Activated naive CD4-positive, alpha-beta T cell treated with anti-CD3 and anti-CD28 coated beads, Interleukin-2, amount 10 ng/mL, durations not matched to agents 7 days and 5 days (primary cell): ENCODE measurements around the gene DCC.

ENCODE experiments used
- CTCF ChIA-PET: fragments of 350-600 bp; sonication (Branson Sonifier 250); formaldehyde crosslinking; loops from one replicate; lab custom pipeline; 2021; ENCODE audit warnings: antibody characterized with exemption; lab: Charles Lee
- DNase-seq: peaks from one replicate; pipeline ENCODE4 v3.0.0-alpha.2; 2020
- H3K27ac Mint-ChIP-seq: one replicate; pipeline ENCODE4 v1.8.0; 2021; ENCODE audit warnings: mild to moderate bottlenecking, moderate library complexity, mixed read lengths
- H3K27me3 Mint-ChIP-seq: one replicate; pipeline ENCODE4 v1.8.0; 2021; ENCODE audit warnings: mild to moderate bottlenecking, mixed read lengths
- H3K36me3 Mint-ChIP-seq: one replicate; pipeline ENCODE4 v1.8.0; 2021; ENCODE audit warnings: mixed read lengths
- H3K4me1 Mint-ChIP-seq: one replicate; pipeline ENCODE4 v1.8.0; 2021; ENCODE audit warnings: mixed read lengths
- H3K4me3 Mint-ChIP-seq: one replicate; pipeline ENCODE4 v1.8.0; 2021; ENCODE audit warnings: mild to moderate bottlenecking, moderate library complexity, mixed read lengths
- H3K9me3 Mint-ChIP-seq: one replicate; pipeline ENCODE4 v1.8.0; 2021; ENCODE audit warnings: mixed read lengths

DCC gene

GRCh38 chr18:52936931-52937330, 596.9 kb downstream of the DCC start:
- DNase-seq: no peak
- Mint-ChIP-seq H3K4me3 (no peak overlapping the region), H3K27me3 (no peaks in the 10 kb centered on the region), H3K27ac (no peak overlapping the region), H3K4me1 (no peaks in the 10 kb centered on the region), H3K36me3 (no peaks in the 10 kb centered on the region), H3K9me3 (peaks cover 1% of the 10 kb centered on the region)
- CTCF ChIA-PET: no interaction called here

DNA sequence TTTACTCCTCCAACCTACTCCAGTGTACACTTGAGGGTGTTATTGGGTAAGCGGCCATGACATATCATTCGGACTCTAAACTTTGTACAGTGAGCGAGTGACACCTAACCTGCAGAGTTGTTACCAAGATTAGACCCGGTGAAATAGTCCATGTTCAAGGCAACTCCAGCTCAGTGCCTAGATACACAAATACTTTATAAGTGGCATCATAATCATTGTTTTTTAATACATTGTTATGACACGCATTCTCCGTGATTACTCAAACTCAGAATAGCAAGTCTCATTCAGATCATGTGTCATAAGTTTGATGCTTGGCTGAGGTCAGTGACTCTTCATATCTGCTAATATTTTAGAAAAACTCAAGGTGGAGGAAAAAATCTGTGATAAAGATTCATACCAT, 597.8 kb downstream of the DCC start:
- H3K36me3 Mint-ChIP-seq: no peaks in the 10 kb centered on the region
- no peaks in the 10 kb centered on the region for H3K27me3 Mint-ChIP-seq
- peaks cover 1% of the 10 kb centered on the region for H3K9me3 Mint-ChIP-seq
- CTCF ChIA-PET: no interaction called here
- no peak for DNase-seq
- H3K4me3 Mint-ChIP-seq: no peak overlapping the region
- H3K27ac Mint-ChIP-seq: no peak overlapping the region
- no peaks in the 10 kb centered on the region for H3K4me1 Mint-ChIP-seq

DNA sequence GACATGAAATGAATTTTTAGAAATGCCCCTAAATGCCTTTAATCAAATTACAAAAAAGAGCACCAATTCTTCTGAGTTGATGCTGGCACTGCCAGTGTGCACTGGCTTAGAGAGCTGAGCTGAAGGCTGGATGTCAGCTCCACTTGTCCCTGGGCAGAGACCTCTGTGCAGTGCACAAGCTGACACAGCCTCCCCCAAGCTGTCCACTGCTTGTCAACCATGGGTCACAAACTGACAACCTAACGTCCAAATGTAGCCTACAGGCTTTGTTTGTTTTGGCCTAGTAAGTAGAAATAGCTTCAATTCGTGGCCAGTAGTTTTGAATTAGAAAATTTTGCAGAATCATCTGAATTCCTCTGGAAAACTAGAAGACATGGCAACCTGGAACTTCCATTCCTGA, 605.6 kb downstream of the DCC start:
- H3K4me3 Mint-ChIP-seq: no peak overlapping the region
- no peak for DNase-seq
- no peaks in the 10 kb centered on the region for H3K9me3 Mint-ChIP-seq
- H3K27me3 Mint-ChIP-seq: no peaks in the 10 kb centered on the region
- CTCF ChIA-PET: no interaction called here
- no peaks in the 10 kb centered on the region for H3K4me1 Mint-ChIP-seq
- no peaks in the 10 kb centered on the region for H3K36me3 Mint-ChIP-seq
- no peak overlapping the region for H3K27ac Mint-ChIP-seq

- no peaks in the 10 kb centered on the region for H3K4me1 Mint-ChIP-seq
- H3K27ac Mint-ChIP-seq: no peak overlapping the region
- H3K9me3 Mint-ChIP-seq: peaks cover 2% of the 10 kb centered on the region
- no peaks in the 10 kb centered on the region for H3K27me3 Mint-ChIP-seq
- no peak overlapping the region for H3K4me3 Mint-ChIP-seq
- CTCF ChIA-PET: no interaction called here
- DNase-seq: no peak
- no peaks in the 10 kb centered on the region for H3K36me3 Mint-ChIP-seq
Observed at GRCh38 chr18:52948868-52949444, 609.0 kb downstream of the DCC start.

GRCh38 chr18:52950155-52950554, 610.2 kb downstream of the DCC start:
- Mint-ChIP-seq H3K27ac (no peak overlapping the region), H3K4me1 (no peaks in the 10 kb centered on the region), H3K36me3 (no peaks in the 10 kb centered on the region), H3K27me3 (no peaks in the 10 kb centered on the region), H3K9me3 (peaks cover 2% of the 10 kb centered on the region), H3K4me3 (no peak overlapping the region)
- DNase-seq: no peak
- CTCF ChIA-PET: no interaction called here

DNA sequence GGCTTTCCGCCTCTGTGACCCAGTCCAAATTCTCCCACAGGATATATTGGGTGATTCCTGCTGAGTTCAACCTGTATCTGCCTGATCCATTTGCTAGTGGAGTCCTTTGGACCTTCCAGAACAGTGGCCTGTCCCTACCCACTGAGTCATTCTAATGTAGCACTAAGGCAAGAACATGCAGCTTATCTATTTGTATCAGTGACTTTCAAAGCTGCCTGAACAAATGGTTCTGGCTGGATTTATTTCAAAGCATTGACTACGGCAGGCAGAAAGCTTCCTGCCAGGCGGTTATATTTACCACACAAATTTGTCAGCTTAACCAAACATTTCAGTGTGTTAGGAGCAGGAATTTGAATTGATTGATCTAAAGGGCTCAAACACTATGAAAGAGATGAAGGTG, 613.4 kb downstream of the DCC start:
- Mint-ChIP-seq H3K4me3 (no peak overlapping the region), H3K4me1 (no peaks in the 10 kb centered on the region), H3K9me3 (peaks cover 4% of the 10 kb centered on the region), H3K27ac (no peak overlapping the region), H3K27me3 (no peaks in the 10 kb centered on the region), H3K36me3 (no peaks in the 10 kb centered on the region)
- CTCF ChIA-PET: no interaction called here
- no peak for DNase-seq

DNA sequence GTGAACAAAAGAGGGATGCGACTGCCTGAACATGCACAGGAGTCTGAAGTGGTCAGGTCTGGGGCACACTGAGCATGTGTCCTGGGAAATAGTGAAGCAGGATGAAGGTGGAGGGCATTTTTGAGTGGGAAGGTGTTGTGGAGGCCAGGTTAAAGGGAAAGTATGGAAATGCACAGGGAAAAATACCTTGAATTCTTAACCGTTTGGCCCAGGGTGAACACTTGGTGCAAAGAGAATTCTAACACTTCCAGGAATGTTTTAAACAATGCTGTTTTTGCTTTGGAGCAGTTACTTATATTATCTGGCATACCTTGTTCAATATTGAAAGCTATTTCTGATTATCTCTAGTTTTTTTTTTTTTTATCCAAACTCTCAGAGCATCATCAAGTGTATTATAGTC, 623.5 kb downstream of the DCC start:
- Mint-ChIP-seq H3K4me1 (no peaks in the 10 kb centered on the region), H3K27ac (no peak overlapping the region), H3K36me3 (no peaks in the 10 kb centered on the region), H3K9me3 (peaks cover 2% of the 10 kb centered on the region), H3K4me3 (no peak overlapping the region), H3K27me3 (no peaks in the 10 kb centered on the region)
- no peak for DNase-seq
- CTCF ChIA-PET: no interaction called here

DNA sequence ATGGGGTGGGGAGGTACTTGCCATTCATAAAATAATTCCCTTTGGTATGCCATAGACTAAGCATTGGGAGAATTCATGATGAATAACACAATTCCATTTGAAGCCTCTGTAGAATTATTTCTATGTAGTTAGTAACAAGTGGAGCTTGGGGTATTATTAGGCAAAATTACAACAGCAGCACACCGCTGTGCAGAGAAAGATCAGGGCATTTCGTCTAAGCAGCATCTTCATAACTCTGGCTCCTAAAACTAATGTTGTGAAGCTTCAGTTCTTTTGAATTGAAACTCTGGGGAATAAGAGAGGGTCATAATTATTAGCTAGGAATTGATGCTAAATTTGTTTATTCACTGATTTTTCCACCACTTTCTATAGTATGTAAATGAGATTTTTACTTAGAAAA, 630.7 kb downstream of the DCC start:
- DNase-seq: no peak
- Mint-ChIP-seq H3K4me3 (no peak overlapping the region), H3K4me1 (no peaks in the 10 kb centered on the region), H3K36me3 (no peaks in the 10 kb centered on the region), H3K27me3 (no peaks in the 10 kb centered on the region), H3K9me3 (peaks cover 2% of the 10 kb centered on the region), H3K27ac (no peak overlapping the region)
- CTCF ChIA-PET: no interaction called here

- CTCF ChIA-PET: no interaction called here
- H3K9me3 Mint-ChIP-seq: peaks cover 2% of the 10 kb centered on the region
- H3K27me3 Mint-ChIP-seq: no peaks in the 10 kb centered on the region
- no peak overlapping the region for H3K27ac Mint-ChIP-seq
- H3K4me1 Mint-ChIP-seq: no peaks in the 10 kb centered on the region
- no peak for DNase-seq
- no peak overlapping the region for H3K4me3 Mint-ChIP-seq
- H3K36me3 Mint-ChIP-seq: no peaks in the 10 kb centered on the region
Observed at GRCh38 chr18:52971097-52971496, 631.1 kb downstream of the DCC start.

DNA sequence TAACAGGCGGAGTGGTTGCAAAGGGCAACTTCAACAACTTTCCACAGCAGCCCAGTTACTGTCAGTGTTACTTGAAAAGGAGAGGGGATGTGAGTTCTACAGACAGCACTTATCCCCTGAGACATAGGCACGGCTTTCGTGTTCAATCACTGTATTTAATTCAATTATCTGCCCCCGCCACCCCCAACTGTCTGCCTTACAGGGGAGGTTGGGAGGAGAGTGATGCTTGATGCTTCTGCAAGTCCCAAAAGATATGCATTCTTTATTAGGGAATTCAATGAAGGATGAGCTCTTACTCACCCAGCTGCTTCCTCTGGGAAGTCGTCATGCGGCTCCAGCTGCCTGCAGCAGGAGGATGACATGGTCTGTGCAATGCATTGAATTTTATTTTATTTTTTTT, 639.9 kb downstream of the DCC start:
- H3K9me3 Mint-ChIP-seq: peaks cover 5% of the 10 kb centered on the region
- H3K27ac Mint-ChIP-seq: no peak overlapping the region
- H3K4me1 Mint-ChIP-seq: no peaks in the 10 kb centered on the region
- no peaks in the 10 kb centered on the region for H3K36me3 Mint-ChIP-seq
- DNase-seq: no peak
- H3K4me3 Mint-ChIP-seq: no peak overlapping the region
- no peaks in the 10 kb centered on the region for H3K27me3 Mint-ChIP-seq
- CTCF ChIA-PET: no interaction called here

DNA sequence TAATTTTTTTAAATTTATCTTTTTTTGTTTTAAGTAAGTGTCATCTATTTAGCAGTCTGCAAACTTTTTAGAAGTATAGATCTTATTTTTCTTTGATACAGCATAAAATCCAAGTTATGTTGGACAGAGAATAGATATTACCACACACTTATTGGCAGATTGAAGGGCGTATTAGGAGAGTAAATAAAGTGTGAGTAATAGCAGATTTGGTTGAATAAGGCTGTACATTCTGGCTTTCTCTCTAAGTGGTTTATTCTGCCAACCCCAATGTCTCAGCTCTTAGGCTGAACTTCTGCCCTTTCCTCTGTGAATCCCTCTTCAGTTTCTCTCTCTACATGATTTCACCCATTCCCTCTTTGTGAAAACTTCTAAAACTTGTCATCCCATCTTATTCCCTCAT, 651.2 kb downstream of the DCC start:
- CTCF ChIA-PET: no interaction called here
- Mint-ChIP-seq H3K4me1 (no peaks in the 10 kb centered on the region), H3K27me3 (no peaks in the 10 kb centered on the region), H3K9me3 (peaks cover 3% of the 10 kb centered on the region), H3K4me3 (no peak overlapping the region), H3K27ac (no peak overlapping the region), H3K36me3 (no peaks in the 10 kb centered on the region)
- DNase-seq: no peak

DNA sequence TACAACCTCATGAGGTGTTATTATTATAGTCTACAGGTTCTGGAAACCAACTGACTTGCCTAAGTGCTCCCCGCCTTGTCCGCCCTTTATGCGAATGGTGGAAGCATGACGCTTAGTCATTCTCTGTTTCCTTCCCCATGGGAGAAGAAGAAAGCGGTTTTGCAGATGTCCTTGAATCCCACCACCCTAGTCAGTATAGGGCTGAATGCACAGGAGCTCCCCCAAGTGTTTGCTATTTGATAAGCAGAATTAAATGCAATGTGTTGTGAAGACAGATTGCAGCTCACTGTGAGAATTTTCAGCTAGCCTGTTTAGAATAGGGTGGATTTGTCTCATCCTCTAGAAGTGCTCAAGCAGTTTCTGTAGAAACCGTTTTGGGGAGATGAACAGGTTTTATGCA, 652.0 kb downstream of the DCC start:
- no peak for DNase-seq
- CTCF ChIA-PET: no interaction called here
- Mint-ChIP-seq H3K27me3 (no peaks in the 10 kb centered on the region), H3K27ac (no peak overlapping the region), H3K36me3 (no peaks in the 10 kb centered on the region), H3K9me3 (peaks cover 3% of the 10 kb centered on the region), H3K4me3 (no peak overlapping the region), H3K4me1 (no peaks in the 10 kb centered on the region)

DNA sequence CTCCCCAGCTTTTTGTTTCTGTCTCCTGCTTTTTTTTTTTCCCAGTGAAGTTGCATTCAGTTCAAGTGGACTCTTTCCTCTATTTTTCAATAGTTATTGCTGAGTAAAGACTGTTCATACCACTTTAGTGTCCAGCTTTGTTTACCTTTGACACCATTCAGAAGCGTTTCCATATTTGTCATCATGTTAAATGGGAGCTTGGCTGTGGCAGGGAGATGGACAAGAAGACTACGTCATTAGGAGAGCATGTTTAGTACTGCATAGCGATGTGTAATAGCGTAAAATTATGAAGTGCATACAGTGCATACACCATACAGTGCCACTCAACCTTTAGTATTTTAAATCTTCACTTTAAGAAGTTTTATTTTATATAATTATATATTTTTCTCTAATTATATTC, 655.9 kb downstream of the DCC start:
- Mint-ChIP-seq H3K36me3 (no peaks in the 10 kb centered on the region), H3K9me3 (peaks cover 7% of the 10 kb centered on the region), H3K27me3 (no peaks in the 10 kb centered on the region), H3K4me1 (no peaks in the 10 kb centered on the region), H3K27ac (no peak overlapping the region), H3K4me3 (no peak overlapping the region)
- CTCF ChIA-PET: no interaction called here
- DNase-seq: no peak

- Mint-ChIP-seq H3K36me3 (no peaks in the 10 kb centered on the region), H3K9me3 (peaks cover 8% of the 10 kb centered on the region), H3K27ac (no peak overlapping the region), H3K4me1 (no peaks in the 10 kb centered on the region), H3K4me3 (no peak overlapping the region), H3K27me3 (no peaks in the 10 kb centered on the region)
- no peak for DNase-seq
- CTCF ChIA-PET: no interaction called here
Observed at GRCh38 chr18:52999633-53000032, 659.6 kb downstream of the DCC start.

DNA sequence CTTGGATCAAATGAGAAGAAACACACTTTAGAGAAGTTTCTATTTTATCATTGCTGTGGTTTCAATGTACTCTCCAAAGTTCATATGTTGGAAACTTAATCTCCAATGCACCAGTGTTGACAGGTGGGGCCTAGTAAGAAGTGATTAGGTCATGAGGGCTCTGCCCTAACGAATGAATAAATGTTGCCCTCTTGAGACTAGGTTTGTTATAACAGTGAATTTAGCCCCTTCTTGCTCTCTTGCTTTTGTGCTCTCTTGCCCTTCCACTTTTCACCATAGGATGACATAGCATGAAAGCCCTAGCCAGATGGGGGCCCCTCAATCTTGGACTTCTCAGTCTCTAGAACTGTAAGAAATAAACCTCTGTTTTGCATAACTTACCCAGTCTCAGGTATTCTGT, 664.8 kb downstream of the DCC start:
- Mint-ChIP-seq H3K4me1 (no peaks in the 10 kb centered on the region), H3K4me3 (no peak overlapping the region), H3K27me3 (no peaks in the 10 kb centered on the region), H3K36me3 (no peaks in the 10 kb centered on the region), H3K27ac (no peak overlapping the region), H3K9me3 (peaks cover 9% of the 10 kb centered on the region)
- CTCF ChIA-PET: no interaction called here
- DNase-seq: no peak

DNA sequence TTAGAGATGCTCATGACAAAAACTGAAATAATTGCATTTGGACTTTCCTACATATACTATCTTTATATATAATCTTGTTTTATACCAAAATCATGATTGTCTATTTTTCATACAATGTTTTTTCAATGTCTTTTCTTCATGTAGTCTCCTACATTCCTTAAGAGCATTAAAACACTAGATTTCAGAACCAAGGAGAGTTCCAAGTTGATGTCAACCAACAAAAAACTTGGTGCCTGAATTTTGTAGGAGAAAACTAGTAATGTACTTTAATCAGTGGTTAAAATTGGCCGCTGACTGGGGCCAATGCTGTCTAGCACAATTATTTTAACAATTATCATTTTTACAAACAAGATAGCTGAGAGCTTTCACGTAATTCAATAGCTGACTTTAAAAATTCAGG, 678.8 kb downstream of the DCC start:
- no peaks in the 10 kb centered on the region for H3K4me1 Mint-ChIP-seq
- DNase-seq: no peak

More for the DNA sequence above, 678.8 kb downstream of the DCC start:
- Mint-ChIP-seq H3K4me3 (no peak overlapping the region), H3K9me3 (peaks cover 4% of the 10 kb centered on the region), H3K27me3 (no peaks in the 10 kb centered on the region), H3K27ac (no peak overlapping the region), H3K36me3 (no peaks in the 10 kb centered on the region)
- CTCF ChIA-PET: no interaction called here
